Pons (tissue), 1 donor: ENCODE measurements around the gene KCNJ15.
A peak's percentile ranks its signal among the peaks of the same experiment; 100 is the strongest.
"Not testable (repeated sequence)": the region's sequence is repeated elsewhere in the genome, so short reads cannot be mapped to it uniquely, and the experiment has no call there.

Source experiments
- DNase-seq: peaks from one replicate; pipeline ENCODE4 v3.0.0-alpha.2; 2016; ENCODE audit warnings: low spot score

The KCNJ15 gene

GRCh38 chr21:38256599-38257302 lies at the start of gene KCNJ15:
KCNJ15 (plus strand) TSS chr21:38256991; CDS start chr21:38299262, 42,271 bp downstream.
- DNase-seq: no peak

- DNase-seq: no peak
These were observed 48.7 kb upstream of the KCNJ15 start for GRCh38 chr21:38208118-38208517.

GRCh38 chr21:38211321-38211720 lies 45.5 kb upstream of the KCNJ15 start:
- no peak for DNase-seq

- DNase-seq: no peak
These were observed 44.1 kb upstream of the KCNJ15 start for GRCh38 chr21:38212706-38213105.

- peak; percentile 34 for DNase-seq
These were observed 37.7 kb upstream of the KCNJ15 start for GRCh38 chr21:38219049-38219628.

- DNase-seq: no peak
These were observed 36.5 kb upstream of the KCNJ15 start for GRCh38 chr21:38220270-38220737.

- no peak for DNase-seq
These were observed 35.2 kb upstream of the KCNJ15 start for GRCh38 chr21:38221594-38221993.

GRCh38 chr21:38223893-38224540 lies 32.8 kb upstream of the KCNJ15 start:
- DNase-seq: no peak

GRCh38 chr21:38227401-38227800 lies 29.4 kb upstream of the KCNJ15 start:
- DNase-seq: no peak

GRCh38 chr21:38228115-38228514 lies 28.7 kb upstream of the KCNJ15 start:
- no peak for DNase-seq

GRCh38 chr21:38228537-38228936 lies 28.3 kb upstream of the KCNJ15 start:
- DNase-seq: no peak

GRCh38 chr21:38229260-38229877 lies 27.4 kb upstream of the KCNJ15 start:
- no peak for DNase-seq

GRCh38 chr21:38234395-38235142 lies 22.2 kb upstream of the KCNJ15 start:
- DNase-seq: no peak

- not testable (repeated sequence) for DNase-seq
These were observed 21.5 kb upstream of the KCNJ15 start for GRCh38 chr21:38235251-38235650.

- no peak for DNase-seq
These were observed 20.6 kb upstream of the KCNJ15 start for GRCh38 chr21:38236232-38236631.

GRCh38 chr21:38239672-38240071 lies 17.1 kb upstream of the KCNJ15 start:
- DNase-seq: no peak

GRCh38 chr21:38240129-38240528 lies 16.7 kb upstream of the KCNJ15 start:
- no peak for DNase-seq

GRCh38 chr21:38241029-38241740 lies 15.6 kb upstream of the KCNJ15 start:
- DNase-seq: no peak

- no peak for DNase-seq
These were observed 14.7 kb upstream of the KCNJ15 start for GRCh38 chr21:38242061-38242460.

GRCh38 chr21:38243732-38244406 lies 12.9 kb upstream of the KCNJ15 start:
- no peak for DNase-seq

- no peak for DNase-seq
These were observed 12.4 kb upstream of the KCNJ15 start for GRCh38 chr21:38244407-38244787.
